Measurements from ENCODE around the gene NPHP4.

The NPHP4 gene

GRCh38 chr1:5989286-5989605 is 3.0 kb downstream of the NPHP4 start:
- DNase-seq = no peak

- no peak for DNase-seq
These were observed 3.5 kb downstream of the NPHP4 start for GRCh38 chr1:5988596-5989285.

GRCh38 chr1:5986018-5986417 is 6.2 kb downstream of the NPHP4 start:
- DNase-seq = no peak

- DNase-seq = no peak
These were observed 7.0 kb downstream of the NPHP4 start for GRCh38 chr1:5985250-5985649.

GRCh38 chr1:5983361-5984103 is 8.7 kb downstream of the NPHP4 start:
- no peak for DNase-seq

- no peak for DNase-seq
These were observed 9.4 kb downstream of the NPHP4 start for GRCh38 chr1:5982868-5983267.

- DNase-seq = no peak
These were observed 9.9 kb downstream of the NPHP4 start for GRCh38 chr1:5982276-5982675.

- DNase-seq = no peak
These were observed 11.2 kb downstream of the NPHP4 start for GRCh38 chr1:5981009-5981380.

GRCh38 chr1:5980314-5981008 is 11.8 kb downstream of the NPHP4 start:
- peak in 1 of 2 donors; percentile 28 for DNase-seq

GRCh38 chr1:5979536-5980313 is 12.5 kb downstream of the NPHP4 start:
- no peak for DNase-seq

GRCh38 chr1:5978452-5978851 is 13.8 kb downstream of the NPHP4 start:
- DNase-seq = no peak

GRCh38 chr1:5977494-5978444 is 14.5 kb downstream of the NPHP4 start:
- no peak for DNase-seq

GRCh38 chr1:5976726-5977493 is 15.3 kb downstream of the NPHP4 start:
- DNase-seq = no peak

GRCh38 chr1:5976231-5976630 is 16.0 kb downstream of the NPHP4 start:
- DNase-seq = no peak

GRCh38 chr1:5975133-5975880 is 16.9 kb downstream of the NPHP4 start:
- peak; percentile 59 to 61 for DNase-seq

GRCh38 chr1:5974631-5975030 is 17.6 kb downstream of the NPHP4 start:
- no peak for DNase-seq

- DNase-seq = no peak
These were observed 18.5 kb downstream of the NPHP4 start for GRCh38 chr1:5973771-5974170.

GRCh38 chr1:5972198-5972520 is 20.1 kb downstream of the NPHP4 start:
- no peak for DNase-seq

GRCh38 chr1:5971471-5972197 is 20.6 kb downstream of the NPHP4 start:
- no peak for DNase-seq
